Testis (tissue), 3 donors: Measurements from ENCODE around the gene CBLB. TPM values are rescaled to one million over a fixed set of nuclear protein-coding genes. Genes with fewer than 3 reads are reported as not detected.

Source experiments
- DNase-seq: peaks from one replicate; pipeline ENCODE4 v3.0.0-alpha.2; 2019
- H3K27ac ChIP-seq, 2 donors: fragments of 200-600 bp; sonication (generic); one replicate each; pipeline ENCODE4 v1.5.1; 2019
- H3K27me3 ChIP-seq: fragments of 200-600 bp; sonication (generic); one replicate; pipeline ENCODE4 v1.5.1; 2019
- H3K36me3 ChIP-seq: fragments of 200-600 bp; sonication (generic); one replicate; pipeline ENCODE4 v1.5.1; 2017; ENCODE audit warnings: low read depth; ENCODE audit errors: missing control alignments
- H3K4me1 ChIP-seq: fragments of 200-600 bp; sonication (generic); one replicate; pipeline ENCODE4 v1.5.1; 2019
- H3K4me3 ChIP-seq, 2 donors: fragments of 200-600 bp; sonication (generic); one replicate each; pipeline ENCODE4 v1.5.1; 2017 to 2019
- H3K9me3 ChIP-seq: fragments of 200-600 bp; sonication (generic); one replicate; pipeline ENCODE4 v1.5.1; 2017
- CTCF ChIP-seq, 3 experiments: fragments of 450-650 bp in 2 of 3; fragments of 200-600 bp in 1 of 3; sonication (generic) in 1 of 3; IDR thresholded peaks; one replicate each; pipeline ENCODE4 v1.5.1; 2016 to 2019; ENCODE audit warnings: antibody characterized with exemption in 3 of 3, mild to moderate bottlenecking in 2 of 3, moderate library complexity in 1 of 3
- POLR2A ChIP-seq: fragments of 450-650 bp; IDR thresholded peaks from one replicate; pipeline ENCODE4 v1.6.1; 2017; ENCODE audit warnings: antibody characterized with exemption, mild to moderate bottlenecking, moderate library complexity
- WGBS, 2 donors: methylation state at CpG; one replicate each; pipeline ENCODE4 v1.1.5; 2018; 5-methylcytosine and 5-hydroxymethylcytosine counted together
- intact Hi-C: fragments of 100-400 bp; cut with DNase I; formaldehyde crosslinking; loops from one replicate; pipeline ENCODE4 v1.15.1; 2023; ENCODE audit warnings: low total_unique reads
- polyA plus RNA-seq: library from polyadenylated mRNA; stranded (reverse); fragments of 350-450 nt; fragmentation: Illumina TruSeq; extraction: RNeasy Lipid Tissue Mini Kit (QIAGEN cat#74804); gene quantifications from one replicate; pipeline ENCODE4 v1.2.3, GENCODE V29; 2014; ENCODE audit warnings: low read depth, low replicate concordance; ENCODE audit not compliant: insufficient read depth
- total RNA-seq, 2 donors: library from RNA; depleted of rRNA; stranded (reverse); fragments of >200 nt; gene quantifications; one replicate each; pipeline ENCODE4 v1.2.3, GENCODE V29; 2016

The CBLB gene
- total and polyA plus RNA-seq, 3 donors from 2014 or later, result 33.0 to 73.6 (median 65.9) TPM

- no peak overlapping the region for H3K27ac ChIP-seq
- no peaks in the 10 kb centered on the region for H3K9me3 ChIP-seq
- WGBS, 2 donors, result 50 to 94% methylated on average over 1 of the region's 1 CpG
- no peak for TF ChIP-seq POLR2A
- no peak for TF ChIP-seq CTCF (IDR thresholded peaks at IDR 0.05)
- H3K4me3 ChIP-seq, result no peak overlapping the region
- no peaks in the 10 kb centered on the region for H3K27me3 ChIP-seq
- H3K4me1 ChIP-seq, result no peaks in the 10 kb centered on the region
- no peaks in the 10 kb centered on the region for H3K36me3 ChIP-seq
- intact Hi-C loops, result no loop called here
- no peak for DNase-seq
These were observed 211.9 kb downstream of the CBLB start for GRCh38 chr3:105656651-105657504.

- H3K4me3 ChIP-seq, result no peak overlapping the region
- 77 to 85% methylated on average over 3 of the region's 3 CpGs for WGBS, 2 donors
These were observed 214.9 kb downstream of the CBLB start for GRCh38 chr3:105653868-105654267.

GRCh38 chr3:105653166-105653565, 215.6 kb downstream of the CBLB start:
- H3K9me3 ChIP-seq, result no peaks in the 10 kb centered on the region
- TF ChIP-seq POLR2A (no peak), CTCF (IDR thresholded peaks at IDR 0.05) (no peak)
- no peaks in the 10 kb centered on the region for H3K36me3 ChIP-seq
- intact Hi-C loops, result no loop called here
- H3K27me3 ChIP-seq, result no peaks in the 10 kb centered on the region
- 35 to 52% methylated on average over 1 of the region's 1 CpG for WGBS, 2 donors
- H3K27ac ChIP-seq, result no peak overlapping the region
- no peaks in the 10 kb centered on the region for H3K4me1 ChIP-seq
- no peak for DNase-seq
- no peak overlapping the region for H3K4me3 ChIP-seq

More at GRCh38 chr3:105653868-105654267, 214.9 kb downstream of the CBLB start:
- Histone ChIP-seq H3K27ac (no peak overlapping the region), H3K36me3 (no peaks in the 10 kb centered on the region), H3K4me1 (no peaks in the 10 kb centered on the region), H3K27me3 (no peaks in the 10 kb centered on the region), H3K9me3 (no peaks in the 10 kb centered on the region)
- intact Hi-C loops, result no loop called here
- TF ChIP-seq POLR2A (no peak), CTCF (IDR thresholded peaks at IDR 0.05) (no peak)
- DNase-seq, result no peak

- no peaks in the 10 kb centered on the region for H3K4me1 ChIP-seq
- no peak for DNase-seq
- no peak overlapping the region for H3K4me3 ChIP-seq
- intact Hi-C loops, result no loop called here
- no peak overlapping the region for H3K27ac ChIP-seq
- TF ChIP-seq POLR2A (no peak), CTCF (IDR thresholded peaks at IDR 0.05) (no peak)
- no peaks in the 10 kb centered on the region for H3K27me3 ChIP-seq
- H3K9me3 ChIP-seq, result no peaks in the 10 kb centered on the region
- no peaks in the 10 kb centered on the region for H3K36me3 ChIP-seq
- WGBS, 2 donors, result 46 to 66% methylated on average over 3 of the region's 3 CpGs
These were observed 219.3 kb downstream of the CBLB start for GRCh38 chr3:105649480-105649879.

GRCh38 chr3:105647047-105647446, 221.8 kb downstream of the CBLB start:
- no peaks in the 10 kb centered on the region for H3K36me3 ChIP-seq
- H3K27me3 ChIP-seq, result no peaks in the 10 kb centered on the region
- TF ChIP-seq POLR2A, result no peak
- no peak for TF ChIP-seq CTCF (IDR thresholded peaks at IDR 0.05)
- H3K27ac ChIP-seq, result no peak overlapping the region
- intact Hi-C loops, result no loop called here
- no peaks in the 10 kb centered on the region for H3K9me3 ChIP-seq
- no peak overlapping the region for H3K4me3 ChIP-seq
- H3K4me1 ChIP-seq, result no peaks in the 10 kb centered on the region
- no peak for DNase-seq
- WGBS, 2 donors, result 82 to 87% methylated on average over 2 of the region's 2 CpGs
